AG09309 (cell line): ENCODE measurements around the gene FAM184A.
"Not testable (repeated sequence)": the region's sequence is repeated elsewhere in the genome, so short reads cannot be mapped to it uniquely, and the experiment has no call there.

Experiments
- DNase-seq: peaks from one replicate; pipeline ENCODE4 v3.0.0-alpha.2; 2010; ENCODE audit warnings: low read depth
- H3K4me3 ChIP-seq: 2 replicates; pipeline ENCODE4 v1.5.1; 2011; ENCODE audit warnings: mild to moderate bottlenecking, low read depth, low read length, moderate library complexity; ENCODE audit not compliant: control insufficient read depth
- CTCF ChIP-seq: IDR thresholded peaks from 2 replicates; pipeline ENCODE4 v1.5.1; 2011; ENCODE audit warnings: mild to moderate bottlenecking, low read depth, low read length, inconsistent platforms; ENCODE audit not compliant: insufficient read depth, control insufficient read depth; ENCODE audit errors: missing control alignments

The FAM184A gene

DNA sequence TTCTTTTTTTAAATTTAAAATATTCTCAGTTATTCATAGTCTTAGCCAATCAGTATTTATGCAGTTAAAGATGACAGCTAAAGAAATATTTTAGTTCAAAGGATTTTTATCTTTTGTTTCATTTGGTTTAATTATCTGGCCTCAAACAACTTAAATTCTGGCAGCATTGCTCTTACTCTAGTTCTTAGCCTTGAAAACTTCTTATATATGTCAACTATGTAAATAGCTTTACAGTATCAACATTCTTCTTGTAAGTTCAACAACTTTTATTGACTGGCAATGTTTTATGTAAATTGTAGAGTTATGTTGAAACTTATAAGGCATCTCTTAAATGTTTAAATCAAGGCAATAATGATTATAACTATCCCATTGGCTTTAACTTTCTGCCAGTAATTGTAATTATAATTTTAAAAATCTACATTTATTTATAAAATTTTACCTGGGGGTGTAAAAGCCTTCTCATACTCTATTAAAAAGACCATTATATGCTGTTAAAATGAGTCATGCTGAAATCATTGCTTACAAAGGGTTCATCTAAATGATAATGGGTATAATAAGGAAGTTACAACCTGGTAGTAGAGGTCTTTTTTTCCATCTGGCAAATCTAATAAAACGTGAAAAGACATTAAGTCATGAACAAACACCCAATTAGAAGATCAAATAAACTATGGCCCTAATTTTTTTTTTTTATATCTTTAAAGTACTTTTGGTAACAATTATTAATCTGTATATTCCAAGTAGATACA lies 45.8 kb upstream of the FAM184A start:
- no peak for TF ChIP-seq CTCF
- H3K4me3 ChIP-seq: no peak overlapping the region
- DNase-seq: no peak

DNA sequence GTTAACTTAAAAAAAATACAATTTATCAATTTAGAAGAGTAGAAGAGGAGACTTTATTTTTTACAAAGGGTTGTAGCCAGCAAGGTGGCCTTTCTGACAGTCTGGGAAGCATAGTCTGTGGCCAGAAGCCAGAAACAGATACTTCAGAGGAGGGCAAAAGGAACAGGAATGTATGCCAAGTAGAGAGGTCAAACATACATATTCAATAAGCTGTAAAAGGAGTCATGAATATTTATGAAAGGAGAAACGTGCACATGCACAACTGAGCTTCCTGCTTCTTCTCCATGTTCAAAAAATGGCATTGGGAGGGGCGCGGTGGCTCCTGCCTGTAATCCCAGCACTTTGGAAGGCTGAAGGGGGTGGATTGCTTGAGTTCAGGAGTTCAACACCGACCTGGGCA lies 43.9 kb upstream of the FAM184A start:
- no peak overlapping the region for H3K4me3 ChIP-seq
- TF ChIP-seq CTCF: no peak
- no peak for DNase-seq

DNA sequence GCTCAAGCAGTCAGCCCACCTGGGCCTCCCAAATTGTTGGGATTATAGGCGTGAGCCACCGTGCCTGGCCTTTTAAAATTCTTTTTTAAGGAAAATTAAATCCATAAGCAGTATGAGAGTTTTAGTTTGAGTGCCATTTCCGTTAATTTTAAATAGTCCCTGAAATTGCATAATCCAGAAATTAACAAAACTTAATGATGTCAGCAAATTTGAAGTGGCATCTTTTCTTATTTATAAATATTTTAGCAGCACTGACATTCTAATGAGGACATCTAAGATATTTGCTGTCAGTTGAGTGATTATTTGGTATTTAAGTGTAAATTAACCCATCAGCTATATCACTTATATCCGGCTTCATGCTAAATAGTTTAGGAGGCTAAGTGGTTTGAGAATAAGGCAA lies 42.9 kb upstream of the FAM184A start:
- DNase-seq: no peak
- no peak overlapping the region for H3K4me3 ChIP-seq
- TF ChIP-seq CTCF: no peak

- H3K4me3 ChIP-seq: no peak overlapping the region
- no peak for TF ChIP-seq CTCF
- peak; percentile 73 for DNase-seq
These were observed 41.5 kb upstream of the FAM184A start for GRCh38 chr6:119119989-119120388.

GRCh38 chr6:119119062-119119461 lies 40.6 kb upstream of the FAM184A start:
- not testable (repeated sequence) for H3K4me3 ChIP-seq, DNase-seq

DNA sequence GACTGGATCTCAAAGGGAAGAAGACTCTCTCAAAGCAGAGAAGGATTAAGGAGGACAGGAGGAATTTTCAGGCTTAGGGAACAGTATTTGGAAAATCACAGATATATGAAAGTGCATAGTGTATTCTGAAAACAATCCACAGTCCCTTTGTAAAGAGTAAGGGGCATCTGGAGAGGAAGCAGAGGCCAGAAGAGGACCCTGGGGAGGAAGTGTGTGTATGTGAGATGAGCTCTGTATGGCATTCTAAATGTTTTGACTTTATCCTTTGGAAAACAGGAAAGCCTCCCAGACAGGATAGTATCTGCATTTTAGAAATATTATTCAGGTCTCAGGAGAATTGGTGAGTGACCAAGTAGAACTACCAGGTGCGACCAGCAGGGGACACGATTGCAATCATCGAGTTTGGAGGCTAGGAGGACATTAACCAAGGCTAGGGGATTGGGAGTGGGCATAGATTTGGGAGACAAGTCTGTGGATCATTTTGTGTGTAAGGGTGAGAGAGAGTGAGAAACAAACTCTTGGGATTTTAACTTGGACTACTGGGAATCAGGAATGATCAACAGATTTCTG lies 38.3 kb upstream of the FAM184A start:
- TF ChIP-seq CTCF: peak; percentile 18
- no peak overlapping the region for H3K4me3 ChIP-seq
- DNase-seq: no peak

DNA sequence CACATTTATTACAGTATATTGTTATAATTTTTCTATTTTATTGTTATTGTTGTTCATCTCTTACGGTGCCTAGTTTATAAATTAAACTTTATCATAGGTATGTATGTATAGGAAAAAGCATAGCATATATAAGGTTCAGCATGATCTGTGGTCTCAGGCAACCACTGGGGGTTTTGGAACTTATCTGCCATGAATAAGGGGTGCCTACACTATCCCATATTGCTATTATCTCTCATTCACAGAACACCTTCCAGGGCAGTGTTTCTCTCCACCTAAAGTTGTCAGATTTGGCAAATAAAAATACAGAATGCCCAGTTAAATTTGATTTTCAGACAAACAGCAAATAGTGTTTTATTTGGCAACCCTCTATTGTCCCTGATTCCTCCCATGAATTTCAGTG lies 35.5 kb upstream of the FAM184A start:
- DNase-seq: no peak
- TF ChIP-seq CTCF: no peak
- H3K4me3 ChIP-seq: no peak overlapping the region
